Parathyroid adenoma (tissue), 2 donors: ENCODE results near the gene KCNQ1.

ENCODE experiments used
- H2AFZ ChIP-seq: fragments of 300-600 bp; sonication (generic); one replicate; pipeline ENCODE4 v1.7.0; 2017; ENCODE audit warnings: antibody characterized with exemption, mild to moderate bottlenecking
- H3K27ac ChIP-seq: fragments of 300-600 bp; sonication (generic); one replicate; pipeline ENCODE4 v1.7.0; 2017
- H3K27me3 ChIP-seq: fragments of 300-600 bp; sonication (generic); one replicate; pipeline ENCODE4 v1.7.0; 2017; ENCODE audit warnings: low read length; ENCODE audit not compliant: control insufficient read depth, insufficient read depth
- H3K36me3 ChIP-seq: fragments of 300-600 bp; sonication (generic); one replicate; pipeline ENCODE4 v1.7.0; 2017; ENCODE audit warnings: low read length; ENCODE audit not compliant: control insufficient read depth, insufficient read depth
- H3K4me1 ChIP-seq: fragments of 300-600 bp; sonication (generic); one replicate; pipeline ENCODE4 v1.7.0; 2017; ENCODE audit warnings: control low read depth
- H3K4me2 ChIP-seq: fragments of 300-600 bp; sonication (generic); one replicate; pipeline ENCODE4 v1.7.0; 2017; ENCODE audit warnings: low read length
- H3K4me3 ChIP-seq: fragments of 300-600 bp; sonication (generic); one replicate; pipeline ENCODE4 v1.7.0; 2017; ENCODE audit warnings: low read depth, low read length
- H3K79me2 ChIP-seq: fragments of 300-600 bp; sonication (generic); one replicate; pipeline ENCODE4 v1.7.0; 2017; ENCODE audit warnings: control low read depth
- H3K9ac ChIP-seq: fragments of 300-600 bp; sonication (generic); one replicate; pipeline ENCODE4 v1.7.0; 2017; ENCODE audit warnings: mild to moderate bottlenecking
- H3K9me3 ChIP-seq: fragments of 300-600 bp; sonication (generic); one replicate; pipeline ENCODE4 v1.7.0; 2017; ENCODE audit warnings: low read length; ENCODE audit not compliant: control insufficient read depth
- TF ChIP-seq, protein P1 (sequence below): fragments of 300-600 bp; sonication (generic); IDR thresholded peaks from one replicate; pipeline ENCODE4 v1.7.0; 2017; ENCODE audit warnings: antibody characterized with exemption, mild to moderate bottlenecking
- donor health status: primary hyperparathyroidism.

The KCNQ1 gene

GRCh38 chr11:2763984-2764383, 319.2 kb downstream of the KCNQ1 start:
- Histone ChIP-seq H3K79me2 (no peaks in the 10 kb centered on the region), H3K27me3 (no peaks in the 10 kb centered on the region), H3K4me2 (peak overlapping the region; percentile 44), H3K4me1 (peaks cover 4% of the 10 kb centered on the region), H2AFZ (no peak overlapping the region), H3K9ac (no peak overlapping the region), H3K9me3 (no peaks in the 10 kb centered on the region), H3K4me3 (no peak overlapping the region), H3K36me3 (no peaks in the 10 kb centered on the region), H3K27ac (no peak overlapping the region)
- TF ChIP-seq, protein P1, sequence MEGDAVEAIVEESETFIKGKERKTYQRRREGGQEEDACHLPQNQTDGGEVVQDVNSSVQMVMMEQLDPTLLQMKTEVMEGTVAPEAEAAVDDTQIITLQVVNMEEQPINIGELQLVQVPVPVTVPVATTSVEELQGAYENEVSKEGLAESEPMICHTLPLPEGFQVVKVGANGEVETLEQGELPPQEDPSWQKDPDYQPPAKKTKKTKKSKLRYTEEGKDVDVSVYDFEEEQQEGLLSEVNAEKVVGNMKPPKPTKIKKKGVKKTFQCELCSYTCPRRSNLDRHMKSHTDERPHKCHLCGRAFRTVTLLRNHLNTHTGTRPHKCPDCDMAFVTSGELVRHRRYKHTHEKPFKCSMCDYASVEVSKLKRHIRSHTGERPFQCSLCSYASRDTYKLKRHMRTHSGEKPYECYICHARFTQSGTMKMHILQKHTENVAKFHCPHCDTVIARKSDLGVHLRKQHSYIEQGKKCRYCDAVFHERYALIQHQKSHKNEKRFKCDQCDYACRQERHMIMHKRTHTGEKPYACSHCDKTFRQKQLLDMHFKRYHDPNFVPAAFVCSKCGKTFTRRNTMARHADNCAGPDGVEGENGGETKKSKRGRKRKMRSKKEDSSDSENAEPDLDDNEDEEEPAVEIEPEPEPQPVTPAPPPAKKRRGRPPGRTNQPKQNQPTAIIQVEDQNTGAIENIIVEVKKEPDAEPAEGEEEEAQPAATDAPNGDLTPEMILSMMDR, result no peak

DNA sequence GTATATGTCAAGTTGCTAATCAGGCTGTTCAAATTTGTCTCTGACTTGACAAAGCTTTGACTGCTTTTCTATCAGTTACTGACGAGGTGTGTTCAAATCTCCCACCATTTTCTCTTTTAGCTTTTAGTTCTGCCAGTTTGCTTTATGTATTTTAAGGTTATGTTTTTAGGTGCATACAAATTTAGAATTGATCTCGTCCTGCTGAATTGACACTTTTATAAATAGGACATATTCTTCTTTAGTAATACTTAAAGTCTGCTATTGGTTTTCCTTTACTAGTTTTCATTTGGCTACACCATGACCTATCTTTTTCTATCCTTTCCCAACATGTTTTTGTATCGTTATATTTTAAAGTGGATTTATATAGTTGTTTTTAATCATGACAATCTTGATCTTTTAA, 320.7 kb downstream of the KCNQ1 start:
- Histone ChIP-seq H3K36me3 (no peaks in the 10 kb centered on the region), H3K4me1 (peaks cover 4% of the 10 kb centered on the region), H3K4me2 (no peak overlapping the region), H3K79me2 (no peaks in the 10 kb centered on the region), H3K9ac (no peak overlapping the region), H2AFZ (no peak overlapping the region), H3K27me3 (no peaks in the 10 kb centered on the region), H3K9me3 (no peaks in the 10 kb centered on the region), H3K4me3 (no peak overlapping the region), H3K27ac (no peak overlapping the region)
- TF ChIP-seq, protein P1, result no peak

DNA sequence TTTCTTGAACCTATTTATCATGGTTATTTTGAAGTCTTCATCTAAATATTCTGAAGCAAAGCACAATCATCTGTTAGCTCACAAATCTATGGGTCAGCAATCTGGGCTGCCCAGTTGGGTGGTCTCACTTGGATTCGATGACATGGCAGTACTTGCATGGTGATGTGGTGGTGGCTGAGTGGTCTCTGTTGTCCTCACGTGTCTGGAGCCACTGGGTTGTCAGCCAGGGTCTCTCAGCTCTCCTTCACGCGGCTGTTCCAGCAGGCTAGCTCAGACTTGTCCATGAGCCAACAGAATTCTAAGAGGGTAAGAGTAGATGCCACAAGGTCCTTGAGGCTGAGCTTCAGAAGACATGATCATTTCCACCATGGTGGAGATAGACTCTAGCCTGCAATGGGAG, 321.4 kb downstream of the KCNQ1 start:
- Histone ChIP-seq H3K4me3 (no peak overlapping the region), H3K27me3 (no peaks in the 10 kb centered on the region), H3K4me1 (peaks cover 4% of the 10 kb centered on the region), H3K36me3 (no peaks in the 10 kb centered on the region), H3K4me2 (no peak overlapping the region), H3K27ac (no peak overlapping the region), H3K9me3 (no peaks in the 10 kb centered on the region), H3K9ac (no peak overlapping the region), H3K79me2 (no peaks in the 10 kb centered on the region), H2AFZ (no peak overlapping the region)
- TF ChIP-seq, protein P1, result no peak

DNA sequence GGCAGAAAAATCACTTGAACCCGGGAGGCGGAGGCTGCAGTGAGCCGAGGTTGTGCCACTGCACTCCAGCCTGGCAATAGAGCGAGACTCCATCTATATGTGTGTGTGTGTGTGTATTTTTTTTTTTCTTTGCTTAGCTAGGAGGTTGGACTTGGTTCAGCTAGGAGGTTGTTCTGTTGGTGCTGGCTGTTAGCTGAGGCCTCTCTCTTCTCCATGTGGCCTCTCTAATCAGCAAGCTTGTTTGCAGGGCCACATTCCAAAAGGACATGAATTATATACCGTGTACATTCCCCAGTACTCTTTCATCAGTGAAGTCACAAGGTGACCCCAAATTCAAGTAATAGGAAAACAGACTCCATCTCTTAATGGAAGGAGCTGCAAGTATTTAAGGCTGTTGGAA, 322.3 kb downstream of the KCNQ1 start:
- H3K9ac ChIP-seq, result no peak overlapping the region
- H3K36me3 ChIP-seq, result no peaks in the 10 kb centered on the region
- no peak overlapping the region for H3K4me2 ChIP-seq
- no peak overlapping the region for H2AFZ ChIP-seq
- no peaks in the 10 kb centered on the region for H3K9me3 ChIP-seq
- no peak overlapping the region for H3K27ac ChIP-seq
- no peak overlapping the region for H3K4me3 ChIP-seq
- TF ChIP-seq, protein P1, result no peak
- no peaks in the 10 kb centered on the region for H3K27me3 ChIP-seq
- H3K4me1 ChIP-seq, result peaks cover 4% of the 10 kb centered on the region
- H3K79me2 ChIP-seq, result no peaks in the 10 kb centered on the region

GRCh38 chr11:2767801-2768200, 323.0 kb downstream of the KCNQ1 start:
- Histone ChIP-seq H3K4me2 (no peak overlapping the region), H3K27me3 (no peaks in the 10 kb centered on the region), H3K36me3 (no peaks in the 10 kb centered on the region), H3K27ac (no peak overlapping the region), H3K79me2 (no peaks in the 10 kb centered on the region), H3K9me3 (no peaks in the 10 kb centered on the region), H2AFZ (no peak overlapping the region), H3K4me3 (no peak overlapping the region), H3K9ac (no peak overlapping the region), H3K4me1 (peaks cover 4% of the 10 kb centered on the region)
- TF ChIP-seq, protein P1, result no peak
